Panc1 (cell line): ENCODE data around the gene ANO1.

Experiments
- CTCF ChIP-seq: fragments of 450-650 bp; IDR thresholded peaks from 2 replicates; pipeline ENCODE4 v1.5.1; 2017; ENCODE audit warnings: mild to moderate bottlenecking
- POLR2AphosphoS5 ChIP-seq: IDR thresholded peaks from 2 replicates; pipeline ENCODE4 v1.6.1; 2012; ENCODE audit warnings: mild to moderate bottlenecking, low read depth, low read length, moderate library complexity
- TF ChIP-seq, protein P1 (sequence below), 2 experiments: IDR thresholded peaks; 2 replicates each; pipeline ENCODE4 v1.6.1; 2011 to 2012; ENCODE audit warnings: low read depth in 2 of 2, control low read depth in 1 of 2, low read length in 1 of 2, mild to moderate bottlenecking in 1 of 2, moderate library complexity in 1 of 2; ENCODE audit not compliant: insufficient read depth in 1 of 2

GRCh38 chr11:70145841-70146240 lies 67.7 kb downstream of the ANO1 start:
- TF ChIP-seq CTCF, result no peak
- TF ChIP-seq POLR2AphosphoS5, result no peak
- TF ChIP-seq, protein P1, sequence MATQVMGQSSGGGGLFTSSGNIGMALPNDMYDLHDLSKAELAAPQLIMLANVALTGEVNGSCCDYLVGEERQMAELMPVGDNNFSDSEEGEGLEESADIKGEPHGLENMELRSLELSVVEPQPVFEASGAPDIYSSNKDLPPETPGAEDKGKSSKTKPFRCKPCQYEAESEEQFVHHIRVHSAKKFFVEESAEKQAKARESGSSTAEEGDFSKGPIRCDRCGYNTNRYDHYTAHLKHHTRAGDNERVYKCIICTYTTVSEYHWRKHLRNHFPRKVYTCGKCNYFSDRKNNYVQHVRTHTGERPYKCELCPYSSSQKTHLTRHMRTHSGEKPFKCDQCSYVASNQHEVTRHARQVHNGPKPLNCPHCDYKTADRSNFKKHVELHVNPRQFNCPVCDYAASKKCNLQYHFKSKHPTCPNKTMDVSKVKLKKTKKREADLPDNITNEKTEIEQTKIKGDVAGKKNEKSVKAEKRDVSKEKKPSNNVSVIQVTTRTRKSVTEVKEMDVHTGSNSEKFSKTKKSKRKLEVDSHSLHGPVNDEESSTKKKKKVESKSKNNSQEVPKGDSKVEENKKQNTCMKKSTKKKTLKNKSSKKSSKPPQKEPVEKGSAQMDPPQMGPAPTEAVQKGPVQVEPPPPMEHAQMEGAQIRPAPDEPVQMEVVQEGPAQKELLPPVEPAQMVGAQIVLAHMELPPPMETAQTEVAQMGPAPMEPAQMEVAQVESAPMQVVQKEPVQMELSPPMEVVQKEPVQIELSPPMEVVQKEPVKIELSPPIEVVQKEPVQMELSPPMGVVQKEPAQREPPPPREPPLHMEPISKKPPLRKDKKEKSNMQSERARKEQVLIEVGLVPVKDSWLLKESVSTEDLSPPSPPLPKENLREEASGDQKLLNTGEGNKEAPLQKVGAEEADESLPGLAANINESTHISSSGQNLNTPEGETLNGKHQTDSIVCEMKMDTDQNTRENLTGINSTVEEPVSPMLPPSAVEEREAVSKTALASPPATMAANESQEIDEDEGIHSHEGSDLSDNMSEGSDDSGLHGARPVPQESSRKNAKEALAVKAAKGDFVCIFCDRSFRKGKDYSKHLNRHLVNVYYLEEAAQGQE (IDR thresholded peaks at IDR 0.05; ENCODE audit: insufficient read depth in 1 of 2, low read depth in 2 of 2, low read length in 1 of 2), result no peak
